SH-SY5Y (cell line): ENCODE measurements around the gene KLHDC4.

Experiments
- GATA2 ChIP-seq: IDR thresholded peaks from 2 replicates; pipeline ENCODE4 v1.6.1; 2011; ENCODE audit warnings: mild to moderate bottlenecking, low read depth, low read length
- GATA3 ChIP-seq: IDR thresholded peaks from 2 replicates; pipeline ENCODE4 v1.6.1; 2011; ENCODE audit warnings: low read depth, mild to moderate bottlenecking, low read length, moderate library complexity

- TF ChIP-seq GATA3 (no peak), GATA2 (no peak)
Observed at GRCh38 chr16:87666919-87667318, 98.9 kb downstream of the KLHDC4 start.
